Epidermal melanocyte (primary cell): ENCODE data around the gene HOXA10.
A peak's percentile ranks its signal among the peaks of the same experiment; 100 is the strongest.

Experiments used
- DNase-seq: peaks from one replicate; pipeline ENCODE4 v3.0.0; 2011; ENCODE audit warnings: low spot score; ENCODE audit not compliant: insufficient read length

The HOXA10 gene

GRCh38 chr7:27180431-27181420, 6.6 kb upstream of the HOXA10 start:
- DNase-seq, result no peak

DNA sequence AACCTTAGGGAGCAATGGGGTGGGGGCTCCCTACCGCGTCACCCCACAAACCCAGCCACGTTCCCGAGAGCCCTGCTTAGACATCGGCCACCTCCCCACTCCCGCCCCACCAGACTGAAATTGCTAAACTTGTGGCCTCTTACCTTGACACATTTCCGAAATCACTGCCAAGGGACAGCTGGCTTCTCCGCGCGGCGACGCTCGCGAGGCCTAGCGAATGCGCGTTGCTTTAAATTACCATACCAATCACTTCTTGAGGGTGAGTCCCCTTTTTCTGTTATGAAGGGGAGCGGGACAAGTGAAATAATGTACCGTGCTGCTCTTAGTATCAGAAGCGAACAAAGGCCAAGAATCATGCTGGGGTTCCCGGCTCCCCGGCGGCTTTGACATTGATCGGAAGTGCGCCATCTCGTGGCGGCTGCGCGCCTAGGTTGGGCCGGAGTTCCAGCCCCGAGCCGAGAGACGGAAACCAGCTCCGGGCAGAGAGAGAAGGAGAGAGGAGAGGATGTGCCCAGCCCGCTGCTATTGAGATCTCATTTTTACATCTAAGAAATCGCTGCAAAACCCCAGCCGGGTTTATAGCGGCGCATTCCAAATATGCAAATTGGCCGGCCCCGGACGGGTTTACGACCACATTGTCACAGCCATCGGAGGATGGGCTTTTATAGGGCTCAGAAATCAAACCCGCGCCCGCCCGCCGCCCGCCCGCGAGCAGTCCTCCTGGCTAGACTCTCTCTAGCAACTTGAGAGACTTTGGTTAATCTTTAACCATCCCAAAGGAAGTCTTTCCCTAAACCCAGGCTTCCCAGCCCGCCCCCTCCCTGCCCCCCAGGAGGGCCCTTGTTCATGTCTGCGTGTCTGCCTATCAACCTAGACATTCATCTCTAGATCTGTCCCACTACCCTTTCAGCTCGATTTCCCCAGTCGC, 5.6 kb upstream of the HOXA10 start:
- peak; percentile 90 for DNase-seq

DNA sequence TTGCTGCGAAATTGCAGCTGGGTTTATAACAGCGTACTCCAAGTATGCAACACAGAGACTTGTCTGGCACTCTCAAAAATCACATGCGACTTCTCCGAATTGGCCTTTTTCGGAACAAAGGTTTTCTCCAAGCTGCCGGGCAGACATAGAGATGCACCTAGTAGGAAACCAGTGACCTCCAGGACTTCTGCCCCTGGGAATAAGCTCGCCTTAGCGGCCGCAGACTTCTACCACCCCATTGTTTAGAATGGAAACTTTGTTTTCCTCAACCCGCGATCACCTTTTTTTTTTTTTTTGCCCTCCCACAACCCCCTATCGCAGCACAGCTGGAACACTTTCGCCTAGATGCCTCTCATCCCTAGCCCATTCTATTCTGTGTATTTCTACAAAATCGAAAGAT, 4.9 kb upstream of the HOXA10 start:
- DNase-seq, result no peak

DNA sequence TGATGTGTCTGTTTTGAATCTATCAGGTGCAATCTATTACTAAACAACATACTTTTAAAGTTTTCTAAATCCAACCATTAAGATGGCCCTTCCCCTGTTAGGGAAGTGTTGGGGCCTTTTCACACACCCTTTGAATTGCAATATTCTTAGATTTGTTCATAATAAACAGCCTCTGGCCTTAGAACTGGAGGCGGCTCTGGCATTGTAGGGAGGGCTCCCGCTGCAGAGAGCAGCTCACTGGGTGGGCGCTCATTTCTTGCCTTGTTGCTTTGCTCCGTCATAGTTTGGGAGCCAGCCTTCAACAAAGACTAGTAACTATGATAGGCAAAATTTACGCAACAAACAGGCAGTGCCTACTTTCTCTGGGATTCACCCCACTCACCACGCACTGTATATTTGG, 4.2 kb upstream of the HOXA10 start:
- DNase-seq, result no peak

- peak; percentile 85 for DNase-seq
Observed at GRCh38 chr7:27177795-27178320, 3.7 kb upstream of the HOXA10 start.

DNA sequence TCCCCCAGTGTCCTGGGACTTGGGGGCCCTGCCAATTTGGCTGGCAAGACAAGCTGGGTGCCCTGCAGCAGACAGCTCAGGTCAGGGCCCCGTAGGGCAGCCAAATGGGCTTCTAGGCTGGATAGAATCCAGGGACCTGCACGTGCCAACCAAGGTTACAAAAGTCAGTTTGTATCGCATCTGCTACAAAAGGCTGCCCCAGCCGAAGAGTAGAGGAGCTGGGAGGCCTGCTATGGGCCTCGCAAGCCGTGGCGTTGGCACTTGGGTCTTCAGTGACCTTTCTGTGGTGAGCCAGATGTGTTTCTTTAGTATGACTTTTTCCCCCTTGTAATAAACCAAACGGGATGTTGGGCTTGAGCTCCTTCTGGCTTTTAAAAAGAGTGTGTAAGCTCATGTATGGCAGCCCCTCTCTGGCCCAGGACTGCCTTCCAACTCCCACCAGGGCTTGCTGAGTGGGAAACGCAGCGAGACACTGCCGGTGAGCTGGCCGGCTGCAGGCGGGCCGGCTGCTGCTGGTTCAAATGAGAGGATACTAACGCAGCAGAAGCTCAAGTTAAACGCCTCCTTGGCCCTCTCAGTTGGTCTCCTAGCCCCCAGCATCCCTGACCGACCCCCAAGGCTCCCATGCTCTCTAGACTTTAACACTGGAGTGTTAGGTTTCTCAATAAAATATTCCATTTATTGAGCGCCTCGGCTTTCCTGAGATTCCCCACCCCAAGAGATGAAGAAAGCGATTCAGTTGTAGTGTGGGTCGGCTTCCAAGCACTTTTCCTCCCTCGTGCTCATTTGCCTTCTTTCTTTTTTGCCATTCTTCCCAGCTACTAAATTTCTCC, 3.1 kb upstream of the HOXA10 start:
- no peak for DNase-seq

DNA sequence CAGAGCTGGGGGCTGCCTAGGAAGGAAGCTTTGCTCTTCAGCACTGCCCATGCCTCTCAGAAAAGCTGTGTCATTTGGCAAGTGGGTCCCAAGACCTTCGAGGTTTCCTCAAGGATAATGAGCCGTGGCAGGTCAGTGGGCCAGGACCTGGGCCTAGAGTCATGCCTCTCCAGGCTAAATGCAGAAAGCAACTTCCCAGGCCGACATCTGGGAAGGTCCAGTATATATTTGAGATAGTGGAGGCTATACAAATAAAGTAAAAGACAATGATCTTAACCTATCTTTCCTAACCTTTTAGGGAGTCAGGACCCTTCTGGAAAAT, 2.4 kb upstream of the HOXA10 start:
- DNase-seq, result no peak

- no peak for DNase-seq
Observed at GRCh38 chr7:27175626-27176523, 1.8 kb upstream of the HOXA10 start.

DNA sequence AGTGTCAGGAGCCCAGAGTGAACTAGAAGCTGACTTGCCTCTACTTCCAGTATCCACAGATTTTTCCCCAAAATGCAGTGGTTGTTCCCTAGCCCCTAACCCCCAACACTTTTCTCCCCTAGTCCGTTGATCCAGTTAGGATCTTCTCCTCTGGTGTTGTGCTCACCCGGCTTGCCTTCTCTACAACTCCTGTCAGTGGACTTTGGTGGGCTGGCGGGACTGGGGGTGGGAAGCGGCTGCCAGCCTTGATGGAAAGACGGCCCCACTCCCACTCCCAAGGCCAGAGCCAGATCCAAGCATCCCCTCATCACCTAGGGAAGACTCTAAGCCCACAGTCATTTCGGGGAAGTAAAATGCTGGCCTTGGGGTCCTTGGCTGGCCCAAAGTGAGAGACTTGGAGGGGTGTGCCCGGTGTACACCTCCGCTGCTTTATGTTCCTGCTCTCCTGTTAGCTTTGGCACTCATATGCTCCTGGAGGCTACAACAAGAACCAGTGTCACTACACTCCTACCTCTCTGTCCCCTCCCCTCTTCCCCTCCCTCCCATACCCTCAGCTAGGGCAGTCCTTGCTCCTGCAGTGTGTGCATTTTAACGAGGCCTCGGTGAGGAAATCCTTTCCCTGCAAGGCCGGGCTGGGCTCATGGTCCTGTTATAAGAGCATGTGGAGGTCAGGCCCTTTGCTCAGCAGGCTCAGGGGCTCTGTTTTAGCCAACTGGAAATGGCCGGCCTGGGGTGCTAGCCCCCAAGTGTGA, 930 bp upstream of the HOXA10 start:
- no peak for DNase-seq

DNA sequence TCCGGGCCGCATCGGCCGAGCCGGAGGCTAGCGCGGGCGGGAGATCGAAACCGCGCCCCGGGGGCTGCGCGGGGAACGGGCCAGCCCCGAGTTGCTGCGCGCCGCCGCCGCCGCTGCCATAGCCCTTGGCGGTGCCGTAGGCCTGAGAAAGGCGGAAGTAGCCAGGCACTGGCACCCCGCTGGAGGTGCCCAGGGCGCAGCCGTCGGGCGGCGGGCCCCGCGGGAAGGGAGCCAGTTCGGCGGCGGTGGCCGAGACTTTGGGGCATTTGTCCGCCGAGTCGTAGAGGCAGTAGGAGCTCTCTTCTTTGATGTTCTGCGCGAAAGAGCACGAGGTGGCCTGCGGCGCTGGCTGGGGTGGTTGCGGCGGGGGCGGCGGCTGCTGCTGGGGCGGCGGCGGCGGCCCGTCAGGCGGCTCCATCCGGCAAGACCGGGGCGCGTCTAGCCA, 587 bp downstream of the HOXA10 start:
- DNase-seq, result no peak

GRCh38 chr7:27172823-27173510, 1.2 kb downstream of the HOXA10 start:
- DNase-seq, result no peak

GRCh38 chr7:27172315-27172774, 1.8 kb downstream of the HOXA10 start:
- no peak for DNase-seq

- DNase-seq, result no peak
Observed at GRCh38 chr7:27171637-27172314, 2.3 kb downstream of the HOXA10 start.

DNA sequence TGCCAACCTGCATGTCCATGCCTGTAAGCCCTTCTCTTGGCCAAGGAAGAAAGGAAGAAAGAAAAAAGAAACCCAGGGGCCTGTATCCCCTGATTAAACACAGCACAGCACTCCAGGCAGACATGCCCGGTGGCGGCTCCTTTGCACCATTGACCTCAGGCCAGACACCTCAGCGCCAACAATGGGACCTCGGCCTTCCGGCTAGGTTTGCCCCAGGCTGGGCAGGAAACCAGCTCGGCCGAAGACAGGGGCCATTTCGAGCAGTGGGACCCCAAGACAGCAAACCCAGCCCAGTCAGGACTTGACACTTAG, 2.8 kb downstream of the HOXA10 start:
- DNase-seq, result no peak

GRCh38 chr7:27170426-27171324, 3.4 kb downstream of the HOXA10 start:
- DNase-seq, result no peak

DNA sequence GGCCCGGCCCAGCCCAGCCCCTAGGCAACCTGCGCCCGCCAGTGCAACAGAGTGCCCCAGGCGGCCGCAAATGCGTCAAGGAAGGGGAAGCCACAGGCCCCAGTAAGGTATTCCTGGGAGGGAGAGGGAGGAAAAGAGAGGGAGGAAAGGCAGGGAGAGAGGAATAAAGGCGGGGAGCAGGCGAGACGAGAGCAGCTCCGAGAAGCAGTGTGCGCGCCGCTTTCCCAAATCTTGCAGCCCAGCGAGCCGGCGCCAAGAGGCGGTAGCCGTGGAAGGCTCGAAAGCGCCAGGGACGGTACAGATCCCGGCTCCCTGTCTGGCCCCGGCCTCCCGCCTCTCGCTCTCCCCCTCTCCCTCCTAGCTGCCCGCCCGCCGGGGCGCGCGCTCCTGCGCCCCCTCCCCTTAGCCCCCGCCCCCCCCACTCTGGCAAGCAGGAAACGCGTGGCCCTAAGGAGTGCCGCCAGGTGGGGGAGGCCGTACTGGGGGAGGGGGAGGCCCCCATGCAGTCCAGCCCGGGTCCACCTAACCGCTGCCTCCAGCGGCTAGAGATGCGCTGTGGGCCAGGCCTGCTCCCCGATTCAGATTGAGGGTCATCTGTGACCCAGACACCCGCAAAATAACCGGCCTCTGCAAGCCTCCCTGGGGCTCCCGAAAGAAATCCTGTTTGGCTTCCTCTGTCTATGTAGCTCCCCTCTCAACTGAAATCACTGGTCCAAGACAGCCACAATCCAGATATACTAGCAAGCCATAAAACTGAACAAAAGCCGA, 4.3 kb downstream of the HOXA10 start:
- DNase-seq, result no peak
